ENCODE data around the gene NTM.

The NTM gene

DNA sequence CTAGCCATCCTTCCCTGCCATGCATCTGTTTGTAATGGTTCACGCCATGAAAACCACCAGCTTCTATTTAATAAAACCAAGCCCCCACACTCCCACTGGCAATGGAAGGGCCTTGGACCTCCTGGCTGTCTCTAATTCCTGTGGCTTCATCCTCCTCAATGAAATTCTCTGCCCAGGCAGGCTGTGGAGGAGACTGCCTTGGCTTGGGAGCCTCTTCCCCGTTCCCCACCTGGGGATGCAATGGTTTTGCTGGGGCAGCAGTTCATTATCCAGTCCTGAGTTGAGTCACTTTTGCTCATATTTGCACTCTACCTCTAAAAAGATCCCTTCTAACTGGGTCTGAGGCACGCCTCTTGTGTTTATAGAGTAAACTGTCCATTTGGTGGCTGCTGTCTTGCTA lies 515.8 kb downstream of the NTM start:
- H3K4me3 ChIP-seq (ENCODE audit: low read length) = no peak overlapping the region
- H3K4me1 ChIP-seq (ENCODE audit: insufficient read depth, low read length) = peaks cover 7% of the 10 kb centered on the region
- no peaks in the 10 kb centered on the region for H3K27me3 ChIP-seq (ENCODE audit: insufficient read depth, low read length)
- no peaks in the 10 kb centered on the region for H3K9me3 ChIP-seq (ENCODE audit: low read length)
- H3K36me3 ChIP-seq (ENCODE audit: insufficient read depth, low read length) = no peaks in the 10 kb centered on the region
- no peak overlapping the region for H2AFZ ChIP-seq (ENCODE audit: low read depth, low read length)

DNA sequence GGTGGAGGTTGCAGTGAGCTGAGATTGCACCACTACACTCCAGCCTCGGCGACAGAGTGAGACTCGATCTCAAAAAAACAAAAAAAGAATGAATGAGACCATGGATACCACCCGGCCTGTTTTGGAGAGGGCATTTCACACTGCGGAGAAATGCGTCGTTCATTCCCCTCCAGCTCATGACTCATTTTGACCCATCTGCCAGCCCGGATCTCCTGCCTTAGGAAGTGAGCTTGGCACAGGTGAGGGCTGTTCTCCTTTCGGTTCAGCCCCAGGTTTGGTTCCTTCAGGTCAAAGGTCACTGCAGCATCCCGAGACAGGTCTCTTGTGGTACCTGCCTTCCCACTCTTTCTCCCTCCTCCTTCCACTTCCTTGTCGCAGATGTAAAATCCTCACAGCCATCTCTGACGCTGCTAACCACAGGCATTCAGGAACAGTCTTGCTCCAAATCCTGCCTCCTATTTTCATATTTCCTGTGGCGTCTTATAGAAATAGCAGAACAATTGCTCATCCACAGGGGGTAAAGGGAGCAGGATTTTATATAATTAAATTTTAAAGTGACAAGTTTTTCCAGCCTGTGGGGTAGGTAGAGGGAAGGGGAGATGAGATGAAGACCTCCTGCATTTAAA lies 517.9 kb downstream of the NTM start:
- Histone ChIP-seq H3K9me3 (ENCODE audit: low read length) (no peaks in the 10 kb centered on the region), H3K4me3 (ENCODE audit: low read length) (no peak overlapping the region), H3K27me3 (ENCODE audit: insufficient read depth, low read length) (no peaks in the 10 kb centered on the region), H3K36me3 (ENCODE audit: insufficient read depth, low read length) (no peaks in the 10 kb centered on the region), H2AFZ (ENCODE audit: low read depth, low read length) (no peak overlapping the region), H3K4me1 (ENCODE audit: insufficient read depth, low read length) (peaks cover 7% of the 10 kb centered on the region)

DNA sequence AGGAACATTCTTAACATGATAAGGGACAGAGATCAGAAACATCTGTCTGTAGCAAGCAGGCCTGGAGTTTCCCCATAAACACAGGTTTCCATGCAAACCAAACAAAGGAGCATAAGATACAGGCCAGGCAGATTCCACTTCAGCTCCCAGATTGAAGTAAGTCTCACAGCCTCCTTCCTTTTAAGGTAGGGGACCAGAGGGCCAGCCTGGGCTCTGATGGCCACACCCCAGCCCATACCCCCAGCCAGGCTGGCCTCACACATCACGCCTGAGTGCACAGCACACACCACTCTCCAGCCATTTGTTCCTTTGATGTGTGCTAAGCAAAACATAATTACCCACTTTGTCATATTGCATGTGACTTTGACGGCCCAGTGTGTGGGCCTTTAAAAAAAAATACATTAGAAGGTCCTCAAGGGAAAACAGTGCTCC lies 518.7 kb downstream of the NTM start:
- no peaks in the 10 kb centered on the region for H3K9me3 ChIP-seq (ENCODE audit: low read length)
- H3K27me3 ChIP-seq (ENCODE audit: insufficient read depth, low read length) = no peaks in the 10 kb centered on the region
- no peak overlapping the region for H2AFZ ChIP-seq (ENCODE audit: low read depth, low read length)
- H3K36me3 ChIP-seq (ENCODE audit: insufficient read depth, low read length) = no peaks in the 10 kb centered on the region
- no peak overlapping the region for H3K4me3 ChIP-seq (ENCODE audit: low read length)
- H3K4me1 ChIP-seq (ENCODE audit: insufficient read depth, low read length) = peaks cover 7% of the 10 kb centered on the region

DNA sequence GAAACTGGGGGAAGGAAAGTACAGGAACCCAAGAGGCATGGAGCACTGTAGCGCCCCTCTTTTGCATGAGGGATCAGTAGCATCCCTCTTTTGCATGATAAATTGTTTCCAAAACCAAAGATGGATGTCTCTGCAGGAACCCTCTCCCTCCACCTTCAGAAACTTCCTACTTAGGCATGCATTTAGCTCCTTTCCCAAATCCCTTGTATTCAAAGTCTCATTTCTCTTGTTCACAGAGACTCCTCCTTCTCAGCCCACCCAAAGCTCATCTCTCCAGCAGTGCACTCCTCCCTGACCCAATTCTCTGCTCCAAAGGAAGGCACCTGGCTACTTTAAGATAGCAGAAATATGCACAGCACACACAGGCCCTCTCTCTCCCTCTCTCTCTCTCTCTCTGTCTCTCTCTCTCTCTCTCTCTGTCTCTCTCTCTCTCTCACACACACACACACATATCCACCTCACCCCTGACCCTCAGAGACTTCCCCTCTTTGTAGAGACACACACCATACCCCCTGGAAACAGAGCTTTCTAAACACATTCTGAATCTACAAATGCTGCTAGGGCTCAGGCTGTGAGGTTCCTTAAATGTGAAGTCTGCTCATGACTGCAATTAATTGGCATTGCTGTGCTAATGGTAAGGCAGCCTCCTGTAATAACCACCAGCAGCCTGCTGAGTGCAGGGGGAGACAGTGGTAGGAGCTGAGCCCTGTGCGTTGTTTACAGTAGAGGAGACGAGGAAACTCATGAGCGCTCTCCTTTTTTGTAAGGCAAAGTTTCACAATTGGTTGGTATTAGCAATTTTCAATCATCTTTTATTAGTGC lies 519.6 kb downstream of the NTM start:
- Histone ChIP-seq H2AFZ (ENCODE audit: low read depth, low read length) (no peak overlapping the region), H3K4me3 (ENCODE audit: low read length) (no peak overlapping the region), H3K4me1 (ENCODE audit: insufficient read depth, low read length) (peaks cover 7% of the 10 kb centered on the region), H3K27me3 (ENCODE audit: insufficient read depth, low read length) (no peaks in the 10 kb centered on the region), H3K36me3 (ENCODE audit: insufficient read depth, low read length) (no peaks in the 10 kb centered on the region), H3K9me3 (ENCODE audit: low read length) (no peaks in the 10 kb centered on the region)

DNA sequence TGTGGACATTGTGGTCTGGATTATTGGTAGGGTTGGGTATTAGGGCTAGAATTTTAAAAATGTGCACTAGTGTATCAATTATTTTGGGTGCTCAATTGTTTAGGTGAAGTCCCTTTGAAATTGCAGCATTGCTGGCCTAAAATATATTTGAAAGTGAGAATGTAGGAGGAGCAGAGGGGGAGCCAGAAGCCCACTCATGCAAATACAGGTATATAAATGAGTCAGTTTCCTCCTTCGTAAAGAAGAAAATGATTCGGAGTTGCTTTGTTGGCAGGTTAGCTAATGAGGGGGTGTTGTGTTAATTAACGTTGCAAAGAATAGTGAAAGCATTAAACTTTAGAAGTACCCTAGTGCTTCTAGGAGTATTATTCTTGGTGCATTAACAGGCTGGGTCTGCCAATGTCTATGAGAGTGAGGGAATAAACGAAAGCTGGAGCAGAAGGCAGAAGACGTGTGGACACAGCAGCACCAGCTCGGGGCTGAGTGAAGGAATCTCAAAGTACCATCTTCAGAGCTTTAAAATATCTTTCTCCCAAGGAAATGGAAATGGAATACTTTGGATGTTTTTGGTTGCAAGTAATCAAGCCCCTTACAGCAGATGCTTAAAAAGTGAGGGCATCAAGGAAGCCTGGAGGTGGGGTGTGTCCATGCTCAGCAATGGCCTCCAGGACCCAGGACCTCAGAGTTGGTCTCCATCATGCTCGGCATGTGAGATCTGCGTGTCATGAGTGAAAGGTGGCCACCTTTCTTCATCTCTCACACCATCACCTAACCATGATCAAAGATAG lies 522.9 kb downstream of the NTM start:
- H2AFZ ChIP-seq (ENCODE audit: low read depth, low read length) = no peak overlapping the region
- no peak overlapping the region for H3K4me3 ChIP-seq (ENCODE audit: low read length)
- H3K36me3 ChIP-seq (ENCODE audit: insufficient read depth, low read length) = no peaks in the 10 kb centered on the region
- no peaks in the 10 kb centered on the region for H3K27me3 ChIP-seq (ENCODE audit: insufficient read depth, low read length)
- H3K4me1 ChIP-seq (ENCODE audit: insufficient read depth, low read length) = peaks cover 7% of the 10 kb centered on the region
- H3K9me3 ChIP-seq (ENCODE audit: low read length) = no peaks in the 10 kb centered on the region

DNA sequence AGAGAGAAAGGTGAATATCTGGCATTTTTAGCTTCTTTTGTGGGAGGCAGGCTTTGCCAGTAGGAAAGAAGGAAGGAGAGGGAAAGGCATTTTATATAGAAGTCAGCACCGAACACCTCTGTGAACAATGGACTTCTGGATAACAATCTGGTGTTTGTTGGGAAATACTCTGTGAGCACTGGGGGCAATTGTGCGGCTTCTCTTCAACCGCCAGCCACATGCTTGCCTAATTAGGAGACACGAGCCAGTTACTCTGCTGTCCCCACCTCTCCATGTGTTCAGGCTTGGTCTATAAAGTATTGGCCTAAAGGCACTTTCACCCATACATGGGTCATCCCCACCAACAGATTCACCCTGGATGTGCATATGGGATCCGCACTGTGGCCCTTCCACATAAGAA lies 523.6 kb downstream of the NTM start:
- no peaks in the 10 kb centered on the region for H3K27me3 ChIP-seq (ENCODE audit: insufficient read depth, low read length)
- H3K36me3 ChIP-seq (ENCODE audit: insufficient read depth, low read length) = no peaks in the 10 kb centered on the region
- peaks cover 7% of the 10 kb centered on the region for H3K4me1 ChIP-seq (ENCODE audit: insufficient read depth, low read length)
- H3K4me3 ChIP-seq (ENCODE audit: low read length) = no peak overlapping the region
- no peak overlapping the region for H2AFZ ChIP-seq (ENCODE audit: low read depth, low read length)
- H3K9me3 ChIP-seq (ENCODE audit: low read length) = no peaks in the 10 kb centered on the region

DNA sequence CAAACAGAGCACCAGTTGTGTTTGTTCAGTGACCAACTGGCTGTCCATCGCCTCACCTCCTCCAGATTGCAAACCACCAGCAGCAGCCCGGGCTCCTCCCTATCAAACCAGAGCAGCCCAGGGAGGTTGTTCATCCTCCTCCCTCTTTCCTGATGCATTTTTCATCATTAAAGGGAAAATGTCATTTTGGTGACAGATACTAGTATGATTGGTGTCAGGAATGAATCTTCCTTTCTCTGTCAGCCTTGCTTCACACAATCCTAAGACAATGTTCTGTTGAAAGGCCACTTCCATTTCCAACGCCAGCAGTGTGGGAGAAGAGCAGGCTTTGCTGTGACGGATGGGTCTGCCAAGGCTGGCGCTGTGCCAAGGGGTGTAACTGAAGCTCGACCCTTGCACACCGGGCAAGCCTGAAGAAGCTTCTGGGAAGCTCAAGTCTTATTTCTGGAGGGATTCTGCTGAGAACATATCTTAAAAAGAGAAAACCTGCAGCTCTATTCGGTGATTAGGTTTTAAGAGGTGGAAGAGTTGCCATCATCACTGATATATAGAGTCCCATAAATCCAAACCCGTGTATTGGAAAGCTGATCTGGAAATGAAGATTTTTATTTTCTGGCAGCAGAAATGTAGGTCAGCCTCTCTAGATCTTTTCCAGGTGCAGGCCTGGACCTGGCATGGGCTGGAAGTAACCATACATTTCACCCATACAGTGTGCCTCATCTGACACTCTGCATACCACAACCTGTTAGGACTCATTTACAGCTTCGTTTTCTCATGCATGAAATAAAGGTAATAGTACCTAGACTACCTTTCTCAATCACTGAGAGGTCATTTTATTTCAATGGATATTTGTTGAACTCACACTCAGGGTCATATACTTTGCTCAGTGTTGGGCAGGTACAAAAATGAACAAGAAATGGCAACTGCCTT lies 524.5 kb downstream of the NTM start:
- Histone ChIP-seq H3K27me3 (ENCODE audit: insufficient read depth, low read length) (no peaks in the 10 kb centered on the region), H3K36me3 (ENCODE audit: insufficient read depth, low read length) (no peaks in the 10 kb centered on the region), H3K9me3 (ENCODE audit: low read length) (no peaks in the 10 kb centered on the region), H3K4me3 (ENCODE audit: low read length) (no peak overlapping the region), H2AFZ (ENCODE audit: low read depth, low read length) (no peak overlapping the region), H3K4me1 (ENCODE audit: insufficient read depth, low read length) (no peaks in the 10 kb centered on the region)

DNA sequence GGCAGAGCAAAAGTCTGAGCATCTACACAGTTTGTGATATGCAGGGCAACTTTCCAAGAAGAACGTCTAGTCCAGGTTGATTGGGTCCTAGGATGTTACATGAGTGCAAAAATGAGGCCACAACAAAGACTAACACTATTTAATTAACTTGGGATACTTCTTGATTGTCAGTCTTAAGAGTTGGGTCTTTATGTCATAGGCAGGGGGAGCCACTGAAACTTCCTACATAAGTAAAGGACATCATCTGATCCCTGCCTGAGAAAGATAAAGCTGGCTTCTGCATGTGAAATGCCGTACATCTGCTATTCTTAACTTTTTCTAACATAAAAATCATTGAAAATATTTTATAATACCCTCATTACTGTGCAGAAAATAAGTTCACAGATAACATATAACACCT lies 525.5 kb downstream of the NTM start:
- H2AFZ ChIP-seq (ENCODE audit: low read depth, low read length) = no peak overlapping the region
- H3K36me3 ChIP-seq (ENCODE audit: insufficient read depth, low read length) = no peaks in the 10 kb centered on the region
- no peaks in the 10 kb centered on the region for H3K27me3 ChIP-seq (ENCODE audit: insufficient read depth, low read length)
- H3K9me3 ChIP-seq (ENCODE audit: low read length) = no peaks in the 10 kb centered on the region
- H3K4me3 ChIP-seq (ENCODE audit: low read length) = no peak overlapping the region
- H3K4me1 ChIP-seq (ENCODE audit: insufficient read depth, low read length) = no peaks in the 10 kb centered on the region

DNA sequence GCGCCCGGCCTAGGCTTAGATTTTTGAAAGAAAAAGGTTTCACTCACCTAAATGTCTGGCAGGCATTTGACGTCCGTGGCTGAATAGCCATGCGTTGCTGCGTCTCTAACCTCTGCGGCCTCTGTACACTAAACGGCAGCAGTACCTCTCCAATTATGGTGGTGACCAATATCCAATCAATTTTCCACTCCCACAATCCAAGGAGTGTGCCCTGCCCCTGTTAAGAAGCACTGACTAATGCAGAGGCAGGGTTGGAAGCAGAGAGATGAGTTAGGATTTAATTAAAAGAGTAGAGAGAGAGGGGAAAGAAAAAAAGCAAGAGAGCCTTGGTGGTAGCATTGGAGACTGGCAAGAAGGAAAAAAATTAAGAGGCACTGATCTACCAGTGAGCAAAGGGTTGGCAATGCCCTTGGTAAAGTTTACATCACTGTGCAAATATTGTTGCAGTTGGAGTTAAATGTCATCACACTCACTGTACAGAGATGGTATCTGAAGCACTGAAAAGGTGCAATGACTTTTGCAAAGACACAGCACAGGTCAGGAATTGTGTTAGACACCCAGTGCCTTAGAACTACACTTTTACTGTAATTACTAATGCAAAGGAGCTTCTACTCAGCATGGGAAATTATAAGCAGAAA lies 526.7 kb downstream of the NTM start:
- Histone ChIP-seq H3K4me1 (ENCODE audit: insufficient read depth, low read length) (no peaks in the 10 kb centered on the region), H2AFZ (ENCODE audit: low read depth, low read length) (no peak overlapping the region), H3K36me3 (ENCODE audit: insufficient read depth, low read length) (no peaks in the 10 kb centered on the region), H3K4me3 (ENCODE audit: low read length) (no peak overlapping the region), H3K9me3 (ENCODE audit: low read length) (no peaks in the 10 kb centered on the region), H3K27me3 (ENCODE audit: insufficient read depth, low read length) (no peaks in the 10 kb centered on the region)

DNA sequence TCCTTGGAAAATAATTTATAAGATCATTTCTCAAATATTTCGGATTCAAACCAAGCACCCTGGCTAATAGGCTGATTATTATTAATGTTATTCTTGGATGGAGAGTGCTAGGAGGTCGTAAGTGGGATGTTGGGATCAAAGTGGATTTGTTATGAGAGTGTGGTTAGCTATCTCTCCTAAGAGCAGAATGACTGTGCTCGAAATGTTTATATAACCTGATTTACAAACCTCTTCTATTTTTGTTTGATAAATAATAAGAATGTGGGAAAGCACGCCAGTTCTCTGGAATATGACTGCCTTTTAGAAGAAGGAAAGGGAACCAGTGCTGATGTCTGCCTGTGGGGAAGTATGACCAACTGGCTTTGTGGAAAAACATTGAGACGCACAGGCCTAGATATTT lies 527.5 kb downstream of the NTM start:
- Histone ChIP-seq H3K27me3 (ENCODE audit: insufficient read depth, low read length) (no peaks in the 10 kb centered on the region), H3K36me3 (ENCODE audit: insufficient read depth, low read length) (no peaks in the 10 kb centered on the region)

DNA sequence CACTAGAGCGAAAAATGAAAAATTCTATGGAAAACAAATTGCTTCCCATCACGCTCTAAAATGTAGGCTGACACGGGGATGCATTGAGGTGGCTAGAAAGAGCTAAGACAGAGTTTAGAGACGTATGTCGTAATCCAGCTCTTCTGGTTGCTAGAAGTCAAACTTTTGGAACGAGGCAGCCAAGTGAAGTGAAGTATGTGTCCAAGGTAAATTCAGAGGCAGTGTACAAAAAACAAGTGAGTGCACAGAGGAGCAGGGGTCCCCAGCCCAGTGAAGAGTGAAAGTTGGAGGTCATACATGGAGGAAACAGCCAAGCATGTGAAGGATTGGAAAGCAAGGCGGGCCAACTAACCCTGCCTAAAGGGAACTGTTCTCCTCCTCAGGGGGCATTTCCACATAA lies 528.5 kb downstream of the NTM start:
- H3K9me3 ChIP-seq (ENCODE audit: low read length) = no peaks in the 10 kb centered on the region
- H2AFZ ChIP-seq (ENCODE audit: low read depth, low read length) = no peak overlapping the region
- H3K4me1 ChIP-seq (ENCODE audit: insufficient read depth, low read length) = no peaks in the 10 kb centered on the region
- H3K36me3 ChIP-seq (ENCODE audit: insufficient read depth, low read length) = no peaks in the 10 kb centered on the region
- no peak overlapping the region for H3K4me3 ChIP-seq (ENCODE audit: low read length)
- H3K27me3 ChIP-seq (ENCODE audit: insufficient read depth, low read length) = no peaks in the 10 kb centered on the region

More for the DNA sequence above, 527.5 kb downstream of the NTM start:
- H2AFZ ChIP-seq (ENCODE audit: low read depth, low read length) = no peak overlapping the region
- H3K4me3 ChIP-seq (ENCODE audit: low read length) = no peak overlapping the region
- H3K4me1 ChIP-seq (ENCODE audit: insufficient read depth, low read length) = no peaks in the 10 kb centered on the region
- no peaks in the 10 kb centered on the region for H3K9me3 ChIP-seq (ENCODE audit: low read length)

DNA sequence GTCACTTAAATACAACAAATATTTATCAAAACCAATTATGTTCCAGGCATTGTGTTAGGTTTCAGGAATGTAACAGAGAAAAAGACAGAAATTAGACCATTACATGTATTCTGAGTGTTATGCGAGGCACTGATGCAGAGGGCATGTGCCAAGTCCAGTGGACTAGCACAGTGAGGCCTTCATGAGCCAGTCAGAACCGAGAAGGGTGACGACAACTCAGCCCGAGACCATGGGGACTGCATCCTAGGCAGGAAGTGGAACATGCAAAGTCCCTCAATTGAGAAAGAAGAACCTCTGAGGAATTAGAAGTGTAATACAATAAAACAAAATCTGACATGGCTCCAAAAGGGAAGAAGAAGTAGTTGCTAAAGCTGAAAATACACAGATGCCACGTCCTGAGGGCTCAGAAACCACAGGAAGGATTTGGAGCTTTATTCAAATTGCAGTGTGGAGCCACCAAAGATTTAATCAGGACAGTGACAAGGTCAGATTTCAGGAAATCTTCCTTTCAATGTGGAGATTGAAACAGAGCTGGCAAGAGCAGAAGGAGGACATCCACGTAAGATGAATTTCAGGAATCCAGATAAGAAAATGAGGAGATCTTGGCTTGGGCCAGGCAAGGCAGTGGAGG lies 529.6 kb downstream of the NTM start:
- Histone ChIP-seq H3K9me3 (ENCODE audit: low read length) (no peaks in the 10 kb centered on the region), H3K27me3 (ENCODE audit: insufficient read depth, low read length) (no peaks in the 10 kb centered on the region)

More for the DNA sequence above, 529.6 kb downstream of the NTM start:
- Histone ChIP-seq H3K4me1 (ENCODE audit: insufficient read depth, low read length) (no peaks in the 10 kb centered on the region), H3K4me3 (ENCODE audit: low read length) (no peak overlapping the region), H2AFZ (ENCODE audit: low read depth, low read length) (no peak overlapping the region), H3K36me3 (ENCODE audit: insufficient read depth, low read length) (no peaks in the 10 kb centered on the region)

Data from neuron (in vitro differentiated cells).